Activated CD8-positive, alpha-beta T cell treated with anti-CD3 and anti-CD28 coated beads for 36 hours (primary cell): ENCODE results near the gene ATPAF1. TPM values are rescaled to one million over a fixed set of nuclear protein-coding genes. Genes with fewer than 3 reads are reported as not detected.

Experiments
- ATAC-seq: fragments of 200-7000 bp; cut with Tn5 transposase; one replicate; pipeline ENCODE4 v1.10.0; 2021; ENCODE audit warnings: mild to moderate bottlenecking, moderate library complexity
- CTCF ChIA-PET: fragments of 350-600 bp; sonication (Branson Sonifier 250); formaldehyde crosslinking; loops from one replicate; lab custom pipeline; 2021; ENCODE audit warnings: antibody characterized with exemption; lab: Charles Lee
- POLR2A ChIA-PET: fragments of 350-600 bp; sonication (Branson Sonifier 250); formaldehyde crosslinking; loops from one replicate; lab custom pipeline; 2021; ENCODE audit warnings: antibody characterized with exemption; lab: Charles Lee
- DNase-seq: peaks from one replicate; pipeline ENCODE4 v3.0.0-alpha.2; 2020
- H3K27ac Mint-ChIP-seq: one replicate; pipeline ENCODE4 v1.8.0; 2021; ENCODE audit warnings: mild to moderate bottlenecking, mixed read lengths
- H3K27me3 Mint-ChIP-seq: one replicate; pipeline ENCODE4 v1.8.0; 2021; ENCODE audit warnings: mixed read lengths
- H3K36me3 Mint-ChIP-seq: one replicate; pipeline ENCODE4 v1.8.0; 2021; ENCODE audit warnings: low read depth, mixed read lengths
- H3K4me1 Mint-ChIP-seq: one replicate; pipeline ENCODE4 v1.8.0; 2021; ENCODE audit warnings: low read depth, mixed read lengths
- H3K4me3 Mint-ChIP-seq: one replicate; pipeline ENCODE4 v1.8.0; 2021; ENCODE audit warnings: mild to moderate bottlenecking, moderate library complexity, mixed read lengths
- H3K9me3 Mint-ChIP-seq: one replicate; pipeline ENCODE4 v1.8.0; 2021; ENCODE audit warnings: mixed read lengths
- CTCF ChIP-seq: fragments of 200-600 bp; IDR thresholded peaks from one replicate; pipeline ENCODE4 v1.8.0; 2022; ENCODE audit warnings: antibody characterized with exemption, mild to moderate bottlenecking
- intact Hi-C: fragments of 100-400 bp; cut with micrococcal nuclease; formaldehyde crosslinking; loops from one replicate; pipeline ENCODE4 v1.10.0; 2022
- total RNA-seq, 2 experiments: library from RNA; stranded (reverse); gene quantifications; one replicate each; pipeline ENCODE4 v1.2.3, GENCODE V29; 2021

Gene ATPAF1
- total RNA-seq = 10 to 100 TPM; 40.3 to 41.8 TPM

- Mint-ChIP-seq H3K36me3 (peaks cover 11% of the 10 kb centered on the region), H3K27me3 (no peaks in the 10 kb centered on the region), H3K27ac (peak within 1 kb of the TSS; percentile 35), H3K4me3 (no peak within 1 kb of the TSS), H3K9me3 (no peaks in the 10 kb centered on the region), H3K4me1 (peaks cover 13% of the 10 kb centered on the region)
- CTCF ChIA-PET = interaction anchor here (0.8 to 2.4 kb wide), 6 partner anchors 10 to 139 kb away, joined by 3 to 11 read pairs (median 3); no protein-coding TSS in a partner anchor
- POLR2A ChIA-PET = interaction anchor here (0.8 to 3.7 kb wide), 7 partner anchors 9 to 64 kb away, joined by 3 to 17 read pairs (median 3); partner anchors contain the start of gene MKNK1
- intact Hi-C loops = loop anchor here (5.0 kb wide), 2 partner anchors 49 to 51 kb away; partner anchors contain the start of genes EFCAB14 and MOB3C
- ATAC-seq (peak; percentile 95), DNase-seq (peak; percentile 77)
- no peak for TF ChIP-seq CTCF
Observed at GRCh38 chr1:46667782-46668760, at the start of gene ATPAF1. ATPAF1 (minus strand) TSS chr1:46668364; CDS start chr1:46668322, 42 bp downstream.

- ChIA-PET POLR2A (interaction anchor here (2.5 kb wide), 1 partner anchor 10 kb away, joined by 9 read pairs; no protein-coding TSS in a partner anchor), CTCF (interaction anchor here (0.9 to 1.4 kb wide), 3 partner anchors 10 to 189 kb away, joined by 3 read pairs; no protein-coding TSS in a partner anchor)
- peak overlapping the region; percentile 85 for H3K4me3 Mint-ChIP-seq
- no peaks in the 10 kb centered on the region for H3K27me3 Mint-ChIP-seq
- TF ChIP-seq CTCF = no peak
- DNase-seq = no peak
- H3K9me3 Mint-ChIP-seq = no peaks in the 10 kb centered on the region
- no peak for ATAC-seq
- H3K27ac Mint-ChIP-seq = peak overlapping the region; percentile 90
- peaks cover 34% of the 10 kb centered on the region for H3K4me1 Mint-ChIP-seq
- peaks cover 23% of the 10 kb centered on the region for H3K36me3 Mint-ChIP-seq
- intact Hi-C loops = loop anchor here (5.0 kb wide), 2 partner anchors 50 to 180 kb away; partner anchors contain the start of gene ATPAF1
Observed at GRCh38 chr1:46717654-46718053, 49.5 kb upstream of the ATPAF1 start.

- Mint-ChIP-seq H3K27me3 (no peaks in the 10 kb centered on the region), H3K36me3 (peaks cover 30% of the 10 kb centered on the region), H3K4me1 (peaks cover 45% of the 10 kb centered on the region)
Observed at GRCh38 chr1:46714976-46715375, 46.8 kb upstream of the ATPAF1 start.

GRCh38 chr1:46708121-46708520 lies 40.0 kb upstream of the ATPAF1 start:
- H3K4me3 Mint-ChIP-seq = no peak overlapping the region
- H3K9me3 Mint-ChIP-seq = no peaks in the 10 kb centered on the region
- H3K4me1 Mint-ChIP-seq = peaks cover 30% of the 10 kb centered on the region
- TF ChIP-seq CTCF = no peak
- intact Hi-C loops = no loop called here
- H3K27me3 Mint-ChIP-seq = no peaks in the 10 kb centered on the region
- H3K27ac Mint-ChIP-seq = no peak overlapping the region
- ATAC-seq (no peak), DNase-seq (no peak)
- ChIA-PET CTCF (interaction anchor here (0.9 to 2.0 kb wide), 2 partner anchors 10 to 17 kb away, joined by 3 to 17 read pairs; no protein-coding TSS in a partner anchor), POLR2A (interaction anchor here (0.7 to 1.9 kb wide), 3 partner anchors 10 to 91 kb away, joined by 3 to 9 read pairs (median 4); partner anchors contain the start of gene MOB3C)
- peaks cover 37% of the 10 kb centered on the region for H3K36me3 Mint-ChIP-seq

More at GRCh38 chr1:46714976-46715375, 46.8 kb upstream of the ATPAF1 start:
- H3K27ac Mint-ChIP-seq = no peak overlapping the region
- intact Hi-C loops = loop anchor here (5.0 kb wide), 2 partner anchors 48 to 178 kb away; partner anchors contain the start of gene ATPAF1
- no peak overlapping the region for H3K4me3 Mint-ChIP-seq
- ATAC-seq (no peak), DNase-seq (no peak)
- ChIA-PET CTCF (interaction anchor here (0.9 to 1.3 kb wide), 3 partner anchors 10 to 101 kb away, joined by 3 read pairs; no protein-coding TSS in a partner anchor), POLR2A (interaction anchor here (1.2 kb wide), 1 partner anchor 18 kb away, joined by 3 read pairs; no protein-coding TSS in a partner anchor)
- no peak for TF ChIP-seq CTCF
- no peaks in the 10 kb centered on the region for H3K9me3 Mint-ChIP-seq
